ENCODE results near the gene GAP43.

The GAP43 gene

GRCh38 chr3:115598216-115598615, 25.1 kb upstream of the GAP43 start:
- H3K27me3 ChIP-seq (ENCODE audit: low read length): no peaks in the 10 kb centered on the region
- H3F3A ChIP-seq (ENCODE audit: insufficient read depth): no peaks in the 10 kb centered on the region
- H3K9me3 ChIP-seq (ENCODE audit: insufficient read depth, low read length): no peaks in the 10 kb centered on the region
- H3K79me2 ChIP-seq (ENCODE audit: insufficient read depth, low read length): no peaks in the 10 kb centered on the region
- H3K9ac ChIP-seq (ENCODE audit: low read length): no peak overlapping the region
- H3K9me2 ChIP-seq (replicated peaks; ENCODE audit: insufficient read depth, low read length): no peaks in the 10 kb centered on the region
- no peaks in the 10 kb centered on the region for H3K36me3 ChIP-seq (ENCODE audit: low read length)
- H3K27ac ChIP-seq (ENCODE audit: low read depth, low read length): no peak overlapping the region
- H3K4me3 ChIP-seq (ENCODE audit: insufficient read depth, low read length, poor library complexity, severe bottlenecking): no peak overlapping the region
- no peak overlapping the region for H3K4me2 ChIP-seq (ENCODE audit: low read depth, low read length, poor library complexity, severe bottlenecking)
- TF ChIP-seq CTCF (IDR thresholded peaks at IDR 0.05; ENCODE audit: insufficient read depth, low read length, poor library complexity, severe bottlenecking): no peak
- TF ChIP-seq EZH2phosphoT487 (conservative IDR thresholded peaks at IDR 0.05; ENCODE audit: low read length): no peak
- no peak overlapping the region for H2AFZ ChIP-seq (ENCODE audit: low read depth, low read length, severe bottlenecking)
- H4K20me1 ChIP-seq (ENCODE audit: low read depth, low read length): no peaks in the 10 kb centered on the region

DNA sequence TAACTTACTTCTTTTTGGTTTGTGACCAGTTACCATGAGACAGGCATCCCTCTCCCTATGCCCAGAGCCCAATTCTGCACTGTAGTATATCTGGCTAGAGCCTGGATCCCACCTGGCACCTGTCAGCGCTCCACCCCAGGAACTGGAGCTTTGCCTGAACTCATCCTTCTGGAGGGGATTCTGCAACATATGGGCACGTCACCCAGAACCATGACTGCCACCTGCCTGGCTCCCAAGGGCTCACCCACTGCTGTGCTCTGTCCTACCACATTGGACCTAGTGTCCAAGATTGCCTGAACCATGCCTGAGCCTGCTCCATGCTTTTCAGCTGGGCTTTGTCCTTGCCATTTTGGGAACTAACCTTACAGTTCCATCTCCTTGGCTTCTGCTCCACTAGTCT, 21.1 kb upstream of the GAP43 start:
- TF ChIP-seq CTCF (IDR thresholded peaks at IDR 0.05; ENCODE audit: insufficient read depth, low read length, poor library complexity, severe bottlenecking) (no peak), EZH2phosphoT487 (conservative IDR thresholded peaks at IDR 0.05; ENCODE audit: low read length) (no peak)
- no peak overlapping the region for H3K9ac ChIP-seq (ENCODE audit: low read length)
- no peaks in the 10 kb centered on the region for H3K9me3 ChIP-seq (ENCODE audit: insufficient read depth, low read length)
- no peaks in the 10 kb centered on the region for H4K20me1 ChIP-seq (ENCODE audit: low read depth, low read length)
- no peaks in the 10 kb centered on the region for H3K27me3 ChIP-seq (ENCODE audit: low read length)
- no peaks in the 10 kb centered on the region for H3K79me2 ChIP-seq (ENCODE audit: insufficient read depth, low read length)
- no peaks in the 10 kb centered on the region for H3F3A ChIP-seq (ENCODE audit: insufficient read depth)
- H3K27ac ChIP-seq (ENCODE audit: low read depth, low read length): no peak overlapping the region
- H3K36me3 ChIP-seq (ENCODE audit: low read length): no peaks in the 10 kb centered on the region
- H3K9me2 ChIP-seq (replicated peaks; ENCODE audit: insufficient read depth, low read length): no peaks in the 10 kb centered on the region
- H2AFZ ChIP-seq (ENCODE audit: low read depth, low read length, severe bottlenecking): no peak overlapping the region
- no peak overlapping the region for H3K4me3 ChIP-seq (ENCODE audit: insufficient read depth, low read length, poor library complexity, severe bottlenecking)
- H3K4me2 ChIP-seq (ENCODE audit: low read depth, low read length, poor library complexity, severe bottlenecking): no peak overlapping the region

DNA sequence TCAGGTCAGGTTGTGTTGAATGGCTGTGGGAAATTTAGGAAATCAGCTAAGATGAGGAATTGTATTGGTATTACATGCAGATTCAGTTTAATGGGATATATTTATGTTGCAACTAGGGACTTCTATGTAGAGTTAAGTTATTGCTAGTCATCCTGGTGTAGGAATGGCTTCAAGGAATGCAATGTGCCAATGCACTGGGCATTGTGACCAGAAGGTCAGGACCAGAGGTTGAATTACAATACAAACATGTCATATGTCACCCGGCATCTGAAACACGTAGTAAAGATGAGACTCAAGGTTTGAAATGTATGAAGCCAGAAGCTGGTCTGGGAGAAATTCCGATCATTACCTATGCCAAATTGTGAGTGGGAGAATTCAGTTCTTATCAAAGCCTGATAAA, 11.7 kb upstream of the GAP43 start:
- H3K79me2 ChIP-seq (ENCODE audit: insufficient read depth, low read length): no peaks in the 10 kb centered on the region
- H4K20me1 ChIP-seq (ENCODE audit: low read depth, low read length): no peaks in the 10 kb centered on the region
- H3K36me3 ChIP-seq (ENCODE audit: low read length): no peaks in the 10 kb centered on the region
- H3K27me3 ChIP-seq (ENCODE audit: low read length): no peaks in the 10 kb centered on the region
- no peak overlapping the region for H3K27ac ChIP-seq (ENCODE audit: low read depth, low read length)
- TF ChIP-seq EZH2phosphoT487 (conservative IDR thresholded peaks at IDR 0.05; ENCODE audit: low read length) (no peak), CTCF (IDR thresholded peaks at IDR 0.05; ENCODE audit: insufficient read depth, low read length, poor library complexity, severe bottlenecking) (no peak)
- no peaks in the 10 kb centered on the region for H3F3A ChIP-seq (ENCODE audit: insufficient read depth)
- H3K9ac ChIP-seq (ENCODE audit: low read length): no peak overlapping the region
- H3K4me3 ChIP-seq (ENCODE audit: insufficient read depth, low read length, poor library complexity, severe bottlenecking): no peak overlapping the region
- H2AFZ ChIP-seq (ENCODE audit: low read depth, low read length, severe bottlenecking): no peak overlapping the region
- H3K9me2 ChIP-seq (replicated peaks; ENCODE audit: insufficient read depth, low read length): no peaks in the 10 kb centered on the region
- no peak overlapping the region for H3K4me2 ChIP-seq (ENCODE audit: low read depth, low read length, poor library complexity, severe bottlenecking)
- no peaks in the 10 kb centered on the region for H3K9me3 ChIP-seq (ENCODE audit: insufficient read depth, low read length)
